GM12878 (cell line): ENCODE measurements around the gene CHMP1A. TPM values are rescaled to one million over a fixed set of nuclear protein-coding genes. Genes with fewer than 3 reads are reported as not detected.

ENCODE experiments used
- BRCA1 ChIP-seq: IDR thresholded peaks from 2 replicates; pipeline ENCODE4 v1.6.1; 2011; ENCODE audit warnings: low read depth, low read length, improper control_type of control experiment
- CEBPB ChIP-seq, 2 experiments: fragments of 150-350 bp in 1 of 2; IDR thresholded peaks; 2 replicates each; pipeline ENCODE4 v1.6.1; 2012 to 2014; ENCODE audit warnings: low read depth in 2 of 2, low read length in 2 of 2, borderline replicate concordance in 1 of 2, inconsistent platforms in 1 of 2
- CEBPZ ChIP-seq: fragments of 150-350 bp; IDR thresholded peaks from 2 replicates; pipeline ENCODE4 v1.6.1; 2016; ENCODE audit warnings: low read depth, low read length
- E2F4 ChIP-seq: IDR thresholded peaks from 2 replicates; pipeline ENCODE4 v1.6.1; 2012; ENCODE audit warnings: low read depth, low read length, improper control_type of control experiment
- E2F8 ChIP-seq: fragments of 450-650 bp; IDR thresholded peaks from 2 replicates; pipeline ENCODE4 v1.6.1; 2018; ENCODE audit warnings: mild to moderate bottlenecking, low read depth, moderate library complexity; ENCODE audit not compliant: partially characterized antibody
- EED ChIP-seq: sonication (generic); IDR thresholded peaks from 2 replicates; pipeline ENCODE4 v1.6.1; 2016; ENCODE audit warnings: antibody characterized with exemption, low read depth
- HDAC6 ChIP-seq: fragments of 200-600 bp; sonication (generic); IDR thresholded peaks from one replicate; pipeline ENCODE4 v1.8.0; 2017; ENCODE audit warnings: antibody characterized with exemption; ENCODE audit not compliant: unreplicated experiment
- KAT2A ChIP-seq: conservative IDR thresholded peaks from 2 replicates; pipeline ENCODE4 v1.6.1; 2011; ENCODE audit warnings: low read depth, low read length; ENCODE audit not compliant: control insufficient read depth
- LARP7 ChIP-seq: fragments of 450-650 bp; IDR thresholded peaks from 2 replicates; pipeline ENCODE4 v1.6.1; 2017; ENCODE audit warnings: mild to moderate bottlenecking
- MAX ChIP-seq: IDR thresholded peaks from 2 replicates; pipeline ENCODE4 v1.6.1; 2012; ENCODE audit warnings: low read depth, low read length, improper control_type of control experiment
- MLLT1 ChIP-seq: fragments of 450-650 bp; IDR thresholded peaks from 2 replicates; pipeline ENCODE4 v1.6.1; 2016; ENCODE audit warnings: mild to moderate bottlenecking
- MTA3 ChIP-seq: IDR thresholded peaks from 2 replicates; pipeline ENCODE4 v1.6.1; 2012; ENCODE audit warnings: low read length, inconsistent platforms, borderline replicate concordance
- MYC ChIP-seq: IDR thresholded peaks from 2 replicates; pipeline ENCODE4 v1.6.1; 2011; ENCODE audit warnings: mild to moderate bottlenecking, low read length, moderate library complexity, inconsistent platforms; ENCODE audit not compliant: insufficient read depth, insufficient replicate concordance, insufficient read length, severe bottlenecking
- NFYB ChIP-seq: IDR thresholded peaks from 2 replicates; pipeline ENCODE4 v1.6.1; 2011; ENCODE audit warnings: low read depth, mild to moderate bottlenecking, low read length, improper control_type of control experiment, moderate library complexity; ENCODE audit not compliant: insufficient read depth
- PML ChIP-seq: IDR thresholded peaks from 2 replicates; pipeline ENCODE4 v1.6.1; 2012; ENCODE audit warnings: low read length, inconsistent platforms
- RELB ChIP-seq: fragments of 450-650 bp; IDR thresholded peaks from 2 replicates; pipeline ENCODE4 v1.6.1; 2017; ENCODE audit warnings: low read depth, mild to moderate bottlenecking, moderate library complexity
- SMAD1 ChIP-seq: fragments of 450-650 bp; IDR thresholded peaks from 2 replicates; pipeline ENCODE4 v1.6.1; 2018; ENCODE audit warnings: mild to moderate bottlenecking, low read depth; ENCODE audit not compliant: partially characterized antibody
- SMC3 ChIP-seq: IDR thresholded peaks from 2 replicates; pipeline ENCODE4 v1.6.1; 2011; ENCODE audit warnings: low read length, improper control_type of control experiment, borderline replicate concordance
- polyA plus RNA-seq, 11 experiments: library from polyadenylated mRNA; depleted of rRNA in 4 of 11; unstranded in 6 of 11; stranded (reverse) in 5 of 11; fragments of >200 nt; fragmentation: Nextera tagmentation in 4 of 11; fragmentation: Illumina TruSeq in 1 of 11; extraction: Ambion mirVana in 4 of 11; extraction: Trizol in 1 of 11; gene quantifications; 1 replicate in 1 of 11; 2 replicates in 10 of 11; pipeline versions ENCODE4 v1.2.1 to v1.2.3, GENCODE V29; 2011 to 2016; ENCODE audit warnings: inconsistent platforms in 2 of 11, missing spikeins in 2 of 11, low read depth in 1 of 11
- total RNA-seq, 4 experiments: library from RNA; depleted of rRNA in 3 of 4; stranded (reverse); fragments of >200 nt in 3 of 4; fragmentation: Illumina TruSeq in 1 of 4; extraction: Trizol in 1 of 4; gene quantifications; 2 replicates each; pipeline versions ENCODE4 v1.2.1 to v1.2.3, GENCODE V29; 2013 to 2021

The CHMP1A gene
- total and polyA plus RNA-seq, 10 of the 15 experiments (the other 5 are each of a cell fraction or from before 2014, with no cell fraction given) = 1.0 to 86.7 (median 54.7) TPM

- no peak for TF ChIP-seq CEBPZ
- TF ChIP-seq RELB = no peak
- TF ChIP-seq MTA3 = no peak
- no peak for TF ChIP-seq NFYB
- TF ChIP-seq MYC = no peak
- no peak for TF ChIP-seq CEBPB (IDR thresholded peaks at IDR 0.05; ENCODE audit: borderline replicate concordance in 1 of 2, low read depth in 2 of 2, low read length in 2 of 2)
- TF ChIP-seq EED = no peak
- TF ChIP-seq MLLT1 = peak; percentile 78; the same call in 1 of the 2 replicates
- no peak for TF ChIP-seq PML
- TF ChIP-seq E2F8 = no peak
- TF ChIP-seq MAX = peak; percentile 63; the same call in 1 of the 2 replicates
- TF ChIP-seq E2F4 = no peak
- TF ChIP-seq SMAD1 = no peak
- no peak for TF ChIP-seq SMC3
- no peak for TF ChIP-seq HDAC6
- TF ChIP-seq KAT2A = no peak
- TF ChIP-seq BRCA1 = no peak
- TF ChIP-seq LARP7 = 0 out of 2 replicates have a peak, but pooled peaks have one; percentile 12
Observed at GRCh38 chr16:89687092-89687940, 29.8 kb upstream of the CHMP1A start (continued).
